ENCODE results near the gene SLC30A3. TPM values are rescaled to one million over a fixed set of nuclear protein-coding genes. Genes with fewer than 3 reads are reported as not detected.

The SLC30A3 gene, protein sequence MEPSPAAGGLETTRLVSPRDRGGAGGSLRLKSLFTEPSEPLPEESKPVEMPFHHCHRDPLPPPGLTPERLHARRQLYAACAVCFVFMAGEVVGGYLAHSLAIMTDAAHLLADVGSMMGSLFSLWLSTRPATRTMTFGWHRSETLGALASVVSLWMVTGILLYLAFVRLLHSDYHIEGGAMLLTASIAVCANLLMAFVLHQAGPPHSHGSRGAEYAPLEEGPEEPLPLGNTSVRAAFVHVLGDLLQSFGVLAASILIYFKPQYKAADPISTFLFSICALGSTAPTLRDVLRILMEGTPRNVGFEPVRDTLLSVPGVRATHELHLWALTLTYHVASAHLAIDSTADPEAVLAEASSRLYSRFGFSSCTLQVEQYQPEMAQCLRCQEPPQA
- total RNA-seq: not detected
- polyA plus RNA-seq: not detected
- long read RNA-seq, donor 1: 0 reads
- long read RNA-seq, donor 2: 0 reads
- long read RNA-seq, donor 3: 0 reads
- long read RNA-seq, donor 4: 0 reads
- long read RNA-seq, donor 5: 0 reads
- long read RNA-seq, donor 6: 0 reads
- long read RNA-seq, donor 7: 0 reads
- long read RNA-seq, donor 8: 0 reads
- long read RNA-seq, donor 9: 0 reads
- long read RNA-seq, donor 10: 0 reads

DNA sequence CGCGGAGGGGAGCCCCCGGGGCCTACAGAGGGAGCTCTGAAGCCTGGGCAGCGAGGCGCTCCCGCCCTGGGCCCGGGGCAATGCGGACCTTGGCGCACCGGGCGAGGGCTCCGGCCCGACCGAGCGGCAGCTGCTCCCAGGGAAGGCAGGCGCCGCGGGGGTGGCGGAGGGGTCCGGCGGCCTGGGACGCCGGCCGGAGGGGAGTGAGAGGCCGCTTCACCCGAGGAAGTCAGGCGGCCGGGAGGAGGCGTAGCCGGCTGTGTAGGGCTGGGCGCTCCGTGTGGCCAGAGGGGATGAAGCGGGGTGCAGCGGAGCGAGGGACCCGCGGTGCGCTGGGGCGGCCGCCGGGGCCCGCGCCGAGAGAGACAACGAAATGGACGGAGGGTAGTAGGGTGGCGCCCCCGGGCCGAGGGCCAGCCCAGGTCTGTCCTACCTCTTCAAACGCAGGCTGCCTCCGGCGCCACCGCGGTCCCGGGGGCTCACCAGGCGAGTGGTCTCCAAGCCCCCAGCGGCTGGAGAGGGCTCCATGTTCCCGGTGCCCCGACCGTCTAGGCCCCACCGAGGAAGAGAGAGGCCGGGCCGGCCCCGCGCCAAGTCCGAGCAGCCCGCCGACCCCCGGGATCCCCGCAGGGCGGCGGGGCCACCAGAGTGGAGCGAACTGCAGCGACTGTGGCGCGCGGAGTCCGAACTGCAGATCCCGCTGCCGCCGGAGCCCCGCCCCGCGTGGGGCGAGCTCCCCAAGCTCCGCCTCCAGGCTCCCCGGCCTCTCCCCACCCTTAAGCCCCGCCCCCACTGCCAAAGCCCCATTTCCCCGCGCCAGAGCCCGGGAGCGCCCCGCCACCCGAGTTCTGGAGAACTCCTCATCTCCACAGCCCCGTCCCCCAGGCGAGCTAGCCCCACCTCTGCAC lies at the start of gene SLC30A3:
Gene SLC30A3 (minus strand): TSS at position 669 of the 908 bp plus-strand sequence. CDS start 141 bp downstream, at position 528.
- Histone ChIP-seq H3K4me1 (peaks cover 35 to 40% (median 39%) of the 10 kb centered on the region in 4 donors), H3K36me3 (no peaks in the 10 kb centered on the region), H3K27me3 (peaks cover 33 to 100% (median 73%) of the 10 kb centered on the region in 3 donors), H3K4me3 (peak within 1 kb of the TSS; percentile 42 to 64 (median 52)), H3K9me3 (no peaks in the 10 kb centered on the region), H3K27ac (no peak within 1 kb of the TSS)
- whole genome bisulfite sequencing, 5 donors: 0 to 1% (median 1%) methylated on average over 11 to 96 of the region's 96 CpGs
- peak; percentile 72 to 80 for DNase-seq
- intact Hi-C loops (cut with DNase I; ENCODE audit: low total_unique reads): no loop called here
- TF ChIP-seq EP300 (IDR thresholded peaks at IDR 0.05): no peak
- TF ChIP-seq, protein P1, sequence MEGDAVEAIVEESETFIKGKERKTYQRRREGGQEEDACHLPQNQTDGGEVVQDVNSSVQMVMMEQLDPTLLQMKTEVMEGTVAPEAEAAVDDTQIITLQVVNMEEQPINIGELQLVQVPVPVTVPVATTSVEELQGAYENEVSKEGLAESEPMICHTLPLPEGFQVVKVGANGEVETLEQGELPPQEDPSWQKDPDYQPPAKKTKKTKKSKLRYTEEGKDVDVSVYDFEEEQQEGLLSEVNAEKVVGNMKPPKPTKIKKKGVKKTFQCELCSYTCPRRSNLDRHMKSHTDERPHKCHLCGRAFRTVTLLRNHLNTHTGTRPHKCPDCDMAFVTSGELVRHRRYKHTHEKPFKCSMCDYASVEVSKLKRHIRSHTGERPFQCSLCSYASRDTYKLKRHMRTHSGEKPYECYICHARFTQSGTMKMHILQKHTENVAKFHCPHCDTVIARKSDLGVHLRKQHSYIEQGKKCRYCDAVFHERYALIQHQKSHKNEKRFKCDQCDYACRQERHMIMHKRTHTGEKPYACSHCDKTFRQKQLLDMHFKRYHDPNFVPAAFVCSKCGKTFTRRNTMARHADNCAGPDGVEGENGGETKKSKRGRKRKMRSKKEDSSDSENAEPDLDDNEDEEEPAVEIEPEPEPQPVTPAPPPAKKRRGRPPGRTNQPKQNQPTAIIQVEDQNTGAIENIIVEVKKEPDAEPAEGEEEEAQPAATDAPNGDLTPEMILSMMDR (IDR thresholded peaks at IDR 0.05): no peak
- TF ChIP-seq POLR2AphosphoS5 (IDR thresholded peaks at IDR 0.05): no peak
- no peak for TF ChIP-seq POLR2A (IDR thresholded peaks at IDR 0.05)

DNA sequence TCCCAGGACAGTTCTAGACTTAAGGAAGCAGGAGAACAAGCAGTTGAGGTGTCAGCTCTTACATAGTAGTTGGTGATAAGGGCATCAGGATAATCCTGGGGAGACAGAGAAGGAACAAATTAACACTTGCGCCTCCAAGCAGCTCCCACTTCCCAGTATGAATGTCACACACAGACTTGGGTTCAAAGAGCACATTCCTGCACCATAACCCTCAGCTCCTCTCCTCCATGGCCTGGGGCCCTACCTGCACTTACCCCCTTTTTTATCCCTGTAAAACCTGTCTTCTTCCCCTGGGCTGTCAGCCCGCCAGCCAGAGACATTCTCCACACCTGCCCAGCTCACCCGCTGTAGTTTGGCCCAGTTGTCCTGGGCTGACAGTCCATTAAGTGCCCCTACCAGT lies 49.3 kb upstream of the SLC30A3 start:
- H3K4me1 ChIP-seq: peaks cover 13 to 17% (median 14%) of the 10 kb centered on the region in 4 donors
- H3K27ac ChIP-seq: no peak overlapping the region
- DNase-seq: no peak
- peaks cover 14 to 21% (median 19%) of the 10 kb centered on the region in 3 donors for H3K27me3 ChIP-seq
- intact Hi-C loops (cut with DNase I; ENCODE audit: low total_unique reads): no loop called here
- H3K9me3 ChIP-seq: no peaks in the 10 kb centered on the region
- H3K4me3 ChIP-seq: no peak overlapping the region
- H3K36me3 ChIP-seq: peaks cover 7 to 59% (median 53%) of the 10 kb centered on the region in 4 donors
- 92 to 100% (median 98%) methylated on average over 3 of the region's 3 CpGs for WGBS, 5 donors
- TF ChIP-seq POLR2AphosphoS5 (IDR thresholded peaks at IDR 0.05) (no peak), EP300 (IDR thresholded peaks at IDR 0.05) (no peak), POLR2A (IDR thresholded peaks at IDR 0.05) (no peak)
- TF ChIP-seq, protein P1 (IDR thresholded peaks at IDR 0.05): no peak

DNA sequence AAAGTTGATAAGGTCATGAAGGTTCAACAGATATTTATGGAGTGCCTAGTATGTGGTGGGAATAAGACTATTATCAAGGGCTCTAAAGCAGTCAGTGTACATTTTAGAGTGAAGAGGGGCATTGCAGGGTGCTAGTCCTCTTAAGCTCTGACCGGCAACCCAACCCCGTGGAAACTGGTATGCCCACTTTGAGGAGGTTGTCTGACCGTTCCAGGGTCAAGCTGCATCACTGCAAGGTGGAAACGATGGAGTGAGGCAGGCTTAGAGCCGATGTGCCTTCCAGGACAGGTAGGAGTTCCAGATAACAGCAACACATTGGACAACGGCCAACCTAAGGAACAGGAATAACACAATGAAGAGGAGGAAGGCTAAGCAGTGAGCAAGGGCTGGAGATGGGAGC lies 46.8 kb upstream of the SLC30A3 start:
- 69 to 76% (median 73%) methylated on average over 6 of the region's 6 CpGs for WGBS, 5 donors
- Histone ChIP-seq H3K27ac (no peak overlapping the region), H3K36me3 (peaks cover 7 to 42% (median 35%) of the 10 kb centered on the region in 4 donors), H3K27me3 (peaks cover 22 to 46% (median 38%) of the 10 kb centered on the region in 3 donors), H3K9me3 (no peaks in the 10 kb centered on the region), H3K4me3 (no peak overlapping the region), H3K4me1 (peaks cover 22 to 27% (median 25%) of the 10 kb centered on the region in 4 donors)
- intact Hi-C loops (cut with DNase I; ENCODE audit: low total_unique reads): no loop called here
- no peak for DNase-seq
- TF ChIP-seq EP300 (IDR thresholded peaks at IDR 0.05): no peak
- TF ChIP-seq POLR2A (IDR thresholded peaks at IDR 0.05): no peak
- TF ChIP-seq, protein P1 (IDR thresholded peaks at IDR 0.05): no peak

Measured in stomach (tissue), 19 donors.